ENCODE data around the gene EXOC6B.

GRCh38 chr2:72173640-72174321 lies 652.1 kb downstream of the EXOC6B start:
- TF ChIP-seq HOXB6 (CRISPR knock-in tag; IDR thresholded peaks at IDR 0.05; ENCODE audit: borderline replicate concordance) (no peak), SP1 (CRISPR knock-in tag; IDR thresholded peaks at IDR 0.05) (no peak), YBX1 (IDR thresholded peaks at IDR 0.05) (no peak)

All from K562 (cell line).